NCI-H526 (cell line): ENCODE data around the gene ISYNA1.

ENCODE experiments used
- DNase-seq, 2 experiments: peaks; one replicate each; lab custom pipeline; 2025; lab: John Stamatoyannopoulos, UW

The ISYNA1 gene

DNA sequence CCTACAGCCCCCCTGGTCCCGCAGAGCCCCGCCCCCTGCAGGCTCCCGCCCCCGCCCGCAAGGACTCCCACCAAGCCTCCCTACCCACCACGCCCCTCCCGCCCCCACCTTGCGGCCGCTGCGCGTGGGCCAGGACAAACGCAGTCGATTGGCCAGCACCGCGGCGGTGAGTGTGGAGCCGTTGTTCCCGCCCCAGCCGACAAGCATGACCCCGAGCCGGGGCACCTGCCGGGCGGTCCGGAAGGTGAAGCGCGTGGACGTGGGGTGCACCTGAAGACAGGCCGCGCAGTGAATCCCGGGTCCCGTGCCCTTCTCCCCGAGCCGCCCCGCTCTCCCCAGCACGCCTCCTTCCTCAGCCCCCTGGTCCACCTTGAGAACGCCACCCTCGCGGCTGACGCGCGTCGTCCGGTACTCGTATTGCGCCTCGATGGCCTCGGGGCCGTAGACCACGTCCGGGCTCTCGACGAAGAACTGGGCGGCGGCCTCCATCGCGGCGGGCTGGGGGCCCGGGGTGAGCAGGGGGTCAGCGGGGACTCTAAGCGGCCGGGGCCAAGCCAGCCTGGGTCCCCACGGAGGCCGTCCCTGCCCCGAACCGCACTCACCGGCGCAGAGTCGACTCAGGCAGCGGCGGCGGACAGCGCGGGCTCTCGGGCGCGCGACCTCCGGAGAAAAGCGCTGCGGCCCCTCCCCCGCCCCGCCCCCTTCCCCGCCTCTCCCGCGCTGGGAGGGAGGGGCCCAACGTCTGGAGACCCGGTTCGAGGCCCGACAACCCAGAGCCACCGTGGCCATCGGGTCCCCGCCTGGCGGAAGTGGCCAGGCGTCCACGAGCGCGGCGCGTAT is at the start of gene ISYNA1:
Gene ISYNA1, minus strand, starts transcription at position 643 of the 840 bp plus-strand sequence. Its CDS starts 154 bp downstream, at position 489.
- DNase-seq = peak in 1 of 2 experiments; percentile 68

DNA sequence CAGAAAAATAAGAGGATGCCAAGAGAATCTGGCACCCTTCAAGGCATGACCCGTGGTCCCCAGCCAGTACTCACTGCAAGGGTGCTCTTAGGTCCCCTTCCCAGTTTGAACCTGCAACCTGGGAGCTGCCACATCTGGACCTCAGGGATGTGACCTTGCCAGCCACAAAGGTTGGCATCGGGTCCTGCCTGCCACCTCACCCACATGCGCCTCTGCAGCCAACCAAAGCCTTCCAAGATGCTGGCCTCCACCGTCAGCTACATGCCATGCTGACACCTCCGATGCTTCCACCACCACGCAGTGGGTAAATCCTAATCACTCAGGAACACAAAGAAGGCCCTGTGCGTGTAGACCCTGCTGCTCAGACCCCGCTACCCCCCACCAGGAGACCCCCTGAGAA is 48.8 kb upstream of the ISYNA1 start:
- no peak for DNase-seq

GRCh38 chr19:18484992-18485391 is 47.1 kb upstream of the ISYNA1 start:
- DNase-seq = no peak

GRCh38 chr19:18483119-18483890 is 45.4 kb upstream of the ISYNA1 start:
- no peak for DNase-seq

GRCh38 chr19:18481505-18482222 is 43.7 kb upstream of the ISYNA1 start:
- DNase-seq = no peak

DNA sequence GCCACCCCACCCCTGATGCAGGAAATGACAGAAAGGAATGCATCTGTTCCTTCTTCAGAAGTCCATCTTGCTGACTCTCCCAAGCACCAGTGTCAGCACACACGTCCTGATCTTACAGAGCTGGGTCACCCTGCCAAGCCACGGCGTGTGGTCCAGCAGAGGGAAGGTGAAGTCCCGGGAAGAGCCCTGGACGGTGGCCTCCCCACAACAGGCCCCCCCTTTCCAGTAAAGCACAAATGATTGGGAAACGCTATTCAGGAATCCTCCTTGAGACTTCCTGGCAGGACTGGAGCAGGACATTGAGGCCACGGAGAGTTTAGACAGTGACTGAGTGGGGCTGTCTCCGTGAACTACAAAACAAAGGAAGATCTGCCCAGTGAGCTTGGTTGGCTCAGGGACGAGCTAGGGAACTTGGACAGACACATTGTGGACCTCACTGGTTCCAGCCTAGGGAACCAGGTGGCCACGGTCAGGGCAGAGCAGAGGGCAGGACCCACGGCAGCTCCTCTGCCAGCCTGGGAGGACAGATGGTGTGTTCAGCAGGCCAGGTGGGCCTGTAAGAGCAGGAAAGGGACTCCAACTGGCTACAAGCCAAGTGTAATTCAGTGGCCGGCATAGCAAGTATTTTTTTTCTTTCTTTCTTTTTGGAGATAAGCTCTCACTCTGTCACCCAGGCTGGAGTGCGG is 42.2 kb upstream of the ISYNA1 start:
- DNase-seq = no peak

GRCh38 chr19:18478545-18479311 is 40.8 kb upstream of the ISYNA1 start:
- DNase-seq = no peak

- no peak for DNase-seq
Measured at GRCh38 chr19:18477974-18478373, 40.0 kb upstream of the ISYNA1 start.

DNA sequence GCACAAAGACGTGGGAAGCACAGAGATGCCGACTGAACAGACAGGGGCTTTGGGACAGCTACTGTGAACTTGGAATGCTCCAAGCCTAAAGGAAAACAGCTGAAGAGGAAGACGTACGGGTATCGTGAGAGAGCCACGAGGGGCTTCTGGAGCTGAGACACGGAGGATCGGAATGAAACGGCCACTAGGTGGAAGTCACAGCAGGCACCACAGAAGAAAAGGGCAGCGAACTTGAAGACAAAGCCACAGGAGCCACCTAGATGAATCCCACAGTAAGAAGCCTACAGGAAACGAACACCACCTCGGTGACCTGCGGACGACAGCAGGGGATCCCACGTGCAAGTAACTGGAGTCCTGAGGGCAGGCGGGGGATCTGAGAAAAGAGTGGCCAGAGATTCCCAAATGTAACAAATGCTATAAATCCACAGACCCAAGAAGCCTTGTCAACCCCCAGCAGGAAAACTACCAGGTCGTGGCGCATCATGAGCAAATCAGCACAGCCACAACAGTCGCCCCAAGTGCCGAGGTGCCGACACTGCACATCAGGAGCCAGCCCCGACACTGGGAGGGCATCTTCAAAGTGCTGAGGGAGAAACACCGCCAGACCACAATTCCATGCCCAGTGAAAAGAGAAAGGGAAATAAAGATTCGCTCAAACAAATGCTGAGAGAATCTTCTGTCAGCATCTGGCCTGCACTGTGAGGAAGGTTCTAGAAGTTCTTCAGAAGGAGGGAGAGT is 39.3 kb upstream of the ISYNA1 start:
- DNase-seq = no peak

GRCh38 chr19:18476507-18477041 is 38.6 kb upstream of the ISYNA1 start:
- DNase-seq = no peak

DNA sequence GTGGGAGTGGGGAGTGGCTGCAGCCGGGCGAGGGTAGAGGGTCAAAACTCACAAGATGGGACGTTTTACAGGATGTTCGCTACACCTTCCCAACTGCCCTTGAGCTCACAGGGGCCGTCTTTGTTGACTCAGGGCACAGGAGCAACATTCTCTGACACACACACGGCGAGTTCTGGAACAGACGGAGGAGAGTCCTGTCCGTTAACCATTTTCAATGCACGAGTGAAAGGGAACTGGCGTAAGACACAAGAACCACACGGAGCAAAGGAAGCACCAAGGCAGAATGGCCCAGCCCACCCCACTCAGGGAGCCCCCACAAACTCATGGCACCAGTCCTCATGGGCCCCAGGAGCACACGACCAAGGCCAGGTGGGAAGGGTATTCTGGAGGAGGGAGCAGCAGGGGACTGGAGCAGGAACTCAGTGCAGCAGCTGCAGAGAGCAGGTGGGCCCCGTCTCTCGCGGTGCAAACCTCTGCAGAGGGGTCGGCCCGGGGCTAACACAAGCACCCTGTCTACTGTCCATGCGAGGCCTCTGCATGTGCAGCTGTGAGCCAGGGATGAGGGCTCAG is 37.9 kb upstream of the ISYNA1 start:
- no peak for DNase-seq

DNA sequence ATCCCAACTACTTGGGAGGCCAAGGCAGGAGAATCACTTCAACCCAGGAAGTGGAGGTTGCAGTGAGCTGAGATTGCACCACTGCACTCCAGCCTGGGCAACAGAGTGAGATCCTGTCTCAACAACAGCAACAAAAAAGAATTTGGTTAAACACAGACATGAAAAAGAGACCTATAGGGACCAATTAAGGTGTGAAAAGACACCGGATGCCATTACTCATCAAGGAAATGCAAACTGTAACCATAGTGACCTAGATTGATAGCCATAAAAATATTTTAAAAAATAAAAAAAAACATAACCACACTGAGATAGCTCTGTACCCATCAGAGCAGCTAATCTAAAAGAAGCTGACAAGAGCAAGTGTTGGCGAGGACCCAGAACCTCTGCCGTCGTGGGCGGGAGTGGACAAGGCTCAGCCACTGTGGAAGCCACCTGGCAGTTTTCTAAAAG is 37.1 kb upstream of the ISYNA1 start:
- no peak for DNase-seq

DNA sequence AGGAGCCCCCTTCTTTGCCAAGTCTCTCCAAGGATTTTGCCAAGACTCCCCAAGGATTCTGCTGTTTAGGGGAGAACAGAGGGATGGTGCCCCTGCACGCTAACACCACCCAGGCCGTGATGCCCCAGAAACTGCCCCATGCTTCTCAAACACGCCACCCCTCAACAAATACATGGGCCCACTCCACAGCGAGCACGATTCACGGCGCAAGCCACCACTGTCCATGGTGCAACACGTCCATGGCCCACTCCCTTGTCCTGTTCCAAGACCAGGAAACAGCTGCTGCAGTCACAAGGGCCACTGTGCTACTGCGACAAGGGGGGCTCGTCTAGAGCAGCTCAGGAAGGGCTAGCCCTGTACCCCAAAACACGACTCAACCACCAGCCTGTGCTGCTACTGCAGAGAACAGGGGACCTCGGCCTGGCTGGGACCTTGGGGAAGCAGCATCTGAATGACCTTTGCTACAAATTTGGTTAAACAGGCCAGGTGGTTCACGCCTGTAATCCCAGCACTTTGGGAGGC is 36.5 kb upstream of the ISYNA1 start:
- no peak for DNase-seq

GRCh38 chr19:18473706-18474087 is 35.8 kb upstream of the ISYNA1 start:
- DNase-seq = no peak

DNA sequence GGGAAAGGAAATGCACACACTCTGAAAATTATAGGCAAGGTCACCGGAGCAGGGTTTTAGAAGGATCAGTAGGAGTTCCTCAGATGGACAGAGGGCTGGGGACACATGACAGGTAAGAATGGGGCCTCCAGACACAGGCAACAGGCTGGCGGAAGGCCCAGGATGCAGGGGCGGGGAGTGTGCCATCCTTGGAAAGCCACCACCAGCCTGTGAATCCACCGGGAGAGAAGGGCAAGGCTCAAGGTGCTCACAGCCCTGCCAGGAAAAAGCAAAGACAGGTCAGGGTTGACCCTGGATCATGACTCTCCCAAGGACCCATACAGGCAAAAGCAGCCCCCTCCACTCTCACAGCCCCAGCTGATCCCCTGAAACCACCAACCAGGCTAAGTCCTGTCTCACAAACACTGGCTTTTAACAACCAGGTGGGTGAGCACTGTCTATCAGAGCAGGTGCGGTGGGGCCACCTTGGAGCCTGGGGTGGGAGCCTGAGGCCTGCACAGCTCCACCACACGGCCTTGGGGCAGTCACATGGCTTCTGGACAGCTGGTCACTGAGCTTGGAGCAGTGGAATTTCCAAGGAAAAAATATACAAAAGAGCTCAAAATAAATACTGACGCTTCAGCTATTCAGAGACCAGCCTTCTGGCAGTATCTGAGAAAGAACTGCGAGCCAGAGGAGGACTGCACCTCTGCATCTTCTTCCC is 35.2 kb upstream of the ISYNA1 start:
- DNase-seq = no peak

DNA sequence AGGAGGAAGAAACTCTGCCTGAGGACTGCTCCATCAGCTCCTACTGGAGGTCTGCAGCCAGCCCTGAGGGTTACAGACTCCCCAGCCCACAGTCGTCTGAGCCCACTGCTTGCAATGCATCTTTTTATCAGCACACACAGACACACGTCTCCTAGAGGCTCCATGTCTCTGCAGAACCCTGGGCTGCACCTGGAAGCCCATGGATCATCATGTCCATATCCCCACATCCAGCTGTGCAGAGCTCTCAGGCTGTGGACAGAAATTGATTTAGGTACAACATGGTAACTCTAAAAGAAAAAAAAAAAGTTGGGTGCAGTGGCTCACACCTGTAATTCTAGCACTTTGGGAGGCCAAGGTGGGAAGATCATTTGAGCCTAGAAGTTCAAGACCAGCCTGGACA is 32.9 kb upstream of the ISYNA1 start:
- no peak for DNase-seq

GRCh38 chr19:18469069-18469846 is 31.3 kb upstream of the ISYNA1 start:
- DNase-seq = peak; percentile 9 to 59

GRCh38 chr19:18468517-18468916 is 30.6 kb upstream of the ISYNA1 start:
- no peak for DNase-seq
